ENCODE results near the gene ATP2C2.
A peak's percentile ranks its signal among the peaks of the same experiment; 100 is the strongest.

The ATP2C2 gene

DNA sequence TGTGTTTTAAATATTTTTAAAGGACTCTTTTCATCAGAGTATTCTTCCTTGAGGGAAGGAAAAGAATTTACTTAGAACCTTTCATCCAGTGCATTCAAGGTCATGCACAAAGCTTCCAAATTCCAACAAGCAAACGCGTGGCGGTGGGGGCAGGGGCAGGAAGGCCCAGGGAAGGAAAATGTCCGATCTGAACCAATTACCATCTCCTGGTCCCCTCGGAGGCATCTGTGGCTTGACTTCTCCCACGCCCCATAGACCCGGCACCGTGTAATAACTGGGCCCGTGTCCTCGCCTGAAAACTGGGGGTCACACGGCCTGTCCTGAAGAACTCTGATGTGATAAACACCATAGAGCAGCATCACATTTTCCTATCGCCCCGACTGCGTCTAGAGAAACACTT lies 117.8 kb downstream of the ATP2C2 start:
- CTCF ChIA-PET = no interaction called here
- TF ChIP-seq TARDBP (IDR thresholded peaks at IDR 0.05) (no peak), SP1 (IDR thresholded peaks at IDR 0.05) (no peak), FOXA1 (IDR thresholded peaks at IDR 0.05) (no peak), CTBP1 (IDR thresholded peaks at IDR 0.05; ENCODE audit: borderline replicate concordance) (no peak), FOXK2 (IDR thresholded peaks at IDR 0.05) (no peak), ZNF384 (IDR thresholded peaks at IDR 0.05) (no peak), LEF1 (IDR thresholded peaks at IDR 0.05; ENCODE audit: borderline replicate concordance) (no peak), ELF4 (IDR thresholded peaks at IDR 0.05) (no peak)
- TF ChIP-seq, protein P1, sequence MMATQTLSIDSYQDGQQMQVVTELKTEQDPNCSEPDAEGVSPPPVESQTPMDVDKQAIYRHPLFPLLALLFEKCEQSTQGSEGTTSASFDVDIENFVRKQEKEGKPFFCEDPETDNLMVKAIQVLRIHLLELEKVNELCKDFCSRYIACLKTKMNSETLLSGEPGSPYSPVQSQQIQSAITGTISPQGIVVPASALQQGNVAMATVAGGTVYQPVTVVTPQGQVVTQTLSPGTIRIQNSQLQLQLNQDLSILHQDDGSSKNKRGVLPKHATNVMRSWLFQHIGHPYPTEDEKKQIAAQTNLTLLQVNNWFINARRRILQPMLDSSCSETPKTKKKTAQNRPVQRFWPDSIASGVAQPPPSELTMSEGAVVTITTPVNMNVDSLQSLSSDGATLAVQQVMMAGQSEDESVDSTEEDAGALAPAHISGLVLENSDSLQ (IDR thresholded peaks at IDR 0.05) = no peak
- no peak for DNase-seq (ENCODE audit: extremely low spot score)
- POLR2A ChIA-PET = no interaction called here

DNA sequence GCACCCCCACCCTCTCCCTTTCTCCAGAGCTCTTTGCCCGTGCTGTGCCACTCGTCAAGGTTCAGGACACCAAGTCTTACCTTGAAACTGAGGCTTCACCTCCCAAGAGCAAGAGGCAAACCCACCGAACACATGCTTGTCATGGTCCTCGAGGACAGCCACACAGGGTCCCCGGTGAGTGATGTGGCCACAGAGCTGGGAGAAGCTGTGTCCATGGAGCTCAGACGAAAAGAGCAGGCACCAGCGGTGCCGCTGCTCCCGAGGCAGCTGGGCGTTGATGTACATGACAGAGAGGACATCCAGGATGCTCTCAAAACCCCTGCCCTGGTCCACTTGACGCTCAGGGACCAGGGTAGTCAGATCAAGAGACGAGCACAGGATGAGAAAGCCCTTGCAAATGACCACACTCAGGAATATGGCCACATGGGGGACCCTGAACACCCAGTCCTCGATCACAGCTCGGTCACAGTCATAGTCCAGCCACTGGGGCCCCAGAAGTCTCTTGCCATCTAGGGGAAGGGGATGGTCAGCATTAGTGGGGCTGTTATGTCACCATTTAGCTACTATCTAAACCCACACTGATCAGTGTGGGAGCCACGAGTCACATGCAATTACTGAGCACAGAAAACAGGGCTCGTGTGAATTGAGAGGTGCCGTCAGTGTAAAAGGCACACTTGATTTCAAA lies 118.4 kb downstream of the ATP2C2 start:
- ChIA-PET CTCF (no interaction called here), POLR2A (no interaction called here)
- TF ChIP-seq ARNT (IDR thresholded peaks at IDR 0.05) (no peak), FOXK2 (IDR thresholded peaks at IDR 0.05) (no peak), HDGF (IDR thresholded peaks at IDR 0.05; ENCODE audit: borderline replicate concordance) (no peak), NFRKB (IDR thresholded peaks at IDR 0.05) (no peak), ELF4 (IDR thresholded peaks at IDR 0.05) (no peak), ZNF384 (IDR thresholded peaks at IDR 0.05) (no peak), SP1 (IDR thresholded peaks at IDR 0.05) (no peak), FOXM1 (IDR thresholded peaks at IDR 0.05; ENCODE audit: borderline replicate concordance) (no peak), L3MBTL2 (conservative IDR thresholded peaks at IDR 0.05) (no peak), BHLHE40 (IDR thresholded peaks at IDR 0.05; ENCODE audit: borderline replicate concordance) (no peak), SUZ12 (IDR thresholded peaks at IDR 0.05) (no peak), TARDBP (IDR thresholded peaks at IDR 0.05) (no peak), FOXA1 (IDR thresholded peaks at IDR 0.05) (no peak), CTBP1 (IDR thresholded peaks at IDR 0.05; ENCODE audit: borderline replicate concordance) (no peak), LEF1 (IDR thresholded peaks at IDR 0.05; ENCODE audit: borderline replicate concordance) (no peak)
- TF ChIP-seq, protein P1 (IDR thresholded peaks at IDR 0.05) = no peak
- peak; percentile 2 for DNase-seq (ENCODE audit: extremely low spot score)

DNA sequence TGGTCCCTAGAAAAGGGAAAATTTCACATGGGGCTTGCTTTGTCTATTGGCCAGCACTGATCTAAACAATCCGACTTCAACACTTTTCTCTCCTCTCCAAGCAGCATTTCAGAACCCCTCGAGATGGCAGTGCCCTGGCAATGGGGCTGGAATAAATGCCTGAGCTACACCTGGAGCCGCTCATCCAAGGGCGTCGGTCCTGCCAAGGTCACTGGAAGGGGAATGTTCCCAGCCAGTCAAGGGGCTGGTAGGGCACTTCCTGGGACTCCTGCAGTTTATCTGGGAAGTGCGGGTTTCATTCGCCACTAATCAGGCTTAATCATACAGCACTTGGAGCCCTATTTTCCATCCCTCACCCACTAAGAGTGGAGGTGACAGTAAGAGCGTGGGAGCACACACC lies 119.0 kb downstream of the ATP2C2 start:
- TF ChIP-seq HDGF (IDR thresholded peaks at IDR 0.05; ENCODE audit: borderline replicate concordance) (no peak), TARDBP (IDR thresholded peaks at IDR 0.05) (no peak), SP1 (IDR thresholded peaks at IDR 0.05) (no peak), CTBP1 (IDR thresholded peaks at IDR 0.05; ENCODE audit: borderline replicate concordance) (no peak), ARNT (IDR thresholded peaks at IDR 0.05) (no peak), ELF4 (IDR thresholded peaks at IDR 0.05) (no peak), FOXK2 (IDR thresholded peaks at IDR 0.05) (no peak)
- TF ChIP-seq, protein P1 (IDR thresholded peaks at IDR 0.05) = no peak
- CTCF ChIA-PET = no interaction called here
- DNase-seq (ENCODE audit: extremely low spot score) = no peak
- POLR2A ChIA-PET = no interaction called here

DNA sequence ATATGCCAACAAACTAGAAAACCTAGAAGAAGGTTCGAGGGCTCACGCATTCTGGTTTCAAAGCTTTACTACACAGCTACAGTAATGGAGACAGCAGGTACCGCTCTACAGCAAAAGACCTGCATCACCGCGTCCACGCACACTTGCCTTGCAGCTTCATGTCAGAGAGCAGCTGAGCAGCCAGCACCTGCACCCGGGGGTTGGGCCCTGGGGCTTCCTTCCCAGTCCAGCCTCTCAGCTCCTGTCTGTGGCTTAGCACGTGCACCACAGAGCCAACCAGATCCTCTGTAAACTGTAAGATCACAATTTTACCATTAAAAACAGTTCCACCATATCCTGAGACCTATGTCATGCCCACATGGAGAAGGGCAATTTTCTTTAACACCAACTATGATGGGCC lies 120.8 kb downstream of the ATP2C2 start:
- CTCF ChIA-PET = interaction anchor here (0.6 to 1.0 kb wide), 2 partner anchors 175 to 212 kb away, joined by 3 read pairs; no protein-coding TSS in a partner anchor
- POLR2A ChIA-PET = no interaction called here
- DNase-seq (ENCODE audit: extremely low spot score) = no peak
- TF ChIP-seq LEF1 (IDR thresholded peaks at IDR 0.05; ENCODE audit: borderline replicate concordance) (no peak), BHLHE40 (IDR thresholded peaks at IDR 0.05; ENCODE audit: borderline replicate concordance) (no peak), TARDBP (IDR thresholded peaks at IDR 0.05) (no peak)

DNA sequence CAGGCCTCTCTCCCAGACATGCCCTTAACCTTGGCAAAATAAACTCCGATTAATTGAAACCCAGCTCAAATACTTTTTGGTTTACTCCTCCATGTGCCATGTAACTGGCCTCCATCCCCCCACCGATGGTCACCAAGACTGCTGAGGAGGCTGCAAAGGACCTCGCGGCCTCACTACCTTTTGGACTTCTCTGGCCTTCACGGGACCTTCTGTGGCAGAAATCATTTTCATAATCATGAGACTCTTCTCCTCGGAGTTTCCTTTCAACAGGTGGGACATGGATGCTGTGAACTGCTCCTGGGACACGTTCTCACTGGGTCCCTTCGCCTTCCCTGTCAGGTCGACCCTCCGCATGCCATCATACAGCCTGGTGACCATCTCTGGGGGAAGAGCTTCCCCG lies 127.2 kb downstream of the ATP2C2 start:
- CTCF ChIA-PET = interaction anchor here (1.6 kb wide), 1 partner anchor 10 kb away, joined by 7 read pairs; no protein-coding TSS in a partner anchor
- POLR2A ChIA-PET = no interaction called here
- no peak for TF ChIP-seq ZNF384 (IDR thresholded peaks at IDR 0.05)
- no peak for TF ChIP-seq FOXM1 (IDR thresholded peaks at IDR 0.05; ENCODE audit: borderline replicate concordance)
- no peak for TF ChIP-seq L3MBTL2 (conservative IDR thresholded peaks at IDR 0.05)
- TF ChIP-seq LEF1 (IDR thresholded peaks at IDR 0.05; ENCODE audit: borderline replicate concordance) = no peak
- no peak for TF ChIP-seq TARDBP (IDR thresholded peaks at IDR 0.05)
- TF ChIP-seq, protein P1 (IDR thresholded peaks at IDR 0.05) = no peak
- no peak for TF ChIP-seq ELF4 (IDR thresholded peaks at IDR 0.05)
- no peak for TF ChIP-seq SP1 (IDR thresholded peaks at IDR 0.05)
- TF ChIP-seq HDGF (IDR thresholded peaks at IDR 0.05; ENCODE audit: borderline replicate concordance) = no peak
- no peak for TF ChIP-seq FOXA1 (IDR thresholded peaks at IDR 0.05)
- no peak for TF ChIP-seq SUZ12 (IDR thresholded peaks at IDR 0.05)
- TF ChIP-seq NFRKB (IDR thresholded peaks at IDR 0.05) = no peak
- TF ChIP-seq BHLHE40 (IDR thresholded peaks at IDR 0.05; ENCODE audit: borderline replicate concordance) = no peak
- TF ChIP-seq ARNT (IDR thresholded peaks at IDR 0.05) = no peak
- no peak for DNase-seq (ENCODE audit: extremely low spot score)

- no peak for DNase-seq (ENCODE audit: extremely low spot score)
- no peak for TF ChIP-seq ARNT (IDR thresholded peaks at IDR 0.05)
- no peak for TF ChIP-seq BHLHE40 (IDR thresholded peaks at IDR 0.05; ENCODE audit: borderline replicate concordance)
- no peak for TF ChIP-seq SP1 (IDR thresholded peaks at IDR 0.05)
- TF ChIP-seq FOXM1 (IDR thresholded peaks at IDR 0.05; ENCODE audit: borderline replicate concordance) = no peak
- TF ChIP-seq TARDBP (IDR thresholded peaks at IDR 0.05) = no peak
- TF ChIP-seq ELF4 (IDR thresholded peaks at IDR 0.05) = no peak
- TF ChIP-seq SUZ12 (IDR thresholded peaks at IDR 0.05) = no peak
- no peak for TF ChIP-seq L3MBTL2 (conservative IDR thresholded peaks at IDR 0.05)
- TF ChIP-seq HDGF (IDR thresholded peaks at IDR 0.05; ENCODE audit: borderline replicate concordance) = no peak
- ChIA-PET POLR2A (no interaction called here), CTCF (interaction anchor here (1.1 kb wide), 1 partner anchor 12 kb away, joined by 3 read pairs; no protein-coding TSS in a partner anchor)
These were observed 128.7 kb downstream of the ATP2C2 start for GRCh38 chr16:84496991-84497390.
